ENCODE data around the gene GALNT6.

Gene GALNT6

GRCh38 chr12:51378749-51379148, 12.5 kb downstream of the GALNT6 start:
- DNase-seq = no peak

- no peak for DNase-seq
These were observed 13.9 kb downstream of the GALNT6 start for GRCh38 chr12:51377099-51377984.

- DNase-seq = no peak
These were observed 16.4 kb downstream of the GALNT6 start for GRCh38 chr12:51374856-51375255.

- DNase-seq = no peak
These were observed 16.8 kb downstream of the GALNT6 start for GRCh38 chr12:51374361-51374760.

GRCh38 chr12:51373187-51373586, 18.0 kb downstream of the GALNT6 start:
- DNase-seq = no peak

GRCh38 chr12:51372021-51372420, 19.2 kb downstream of the GALNT6 start:
- DNase-seq = no peak

- no peak for DNase-seq
These were observed 19.8 kb downstream of the GALNT6 start for GRCh38 chr12:51371295-51371953.

- no peak for DNase-seq
These were observed 20.5 kb downstream of the GALNT6 start for GRCh38 chr12:51370667-51371066.

- no peak for DNase-seq
These were observed 21.6 kb downstream of the GALNT6 start for GRCh38 chr12:51369581-51369980.

- DNase-seq = no peak
These were observed 22.3 kb downstream of the GALNT6 start for GRCh38 chr12:51368640-51369517.

GRCh38 chr12:51365276-51365675, 25.9 kb downstream of the GALNT6 start:
- DNase-seq = no peak

GRCh38 chr12:51364001-51364400, 27.2 kb downstream of the GALNT6 start:
- DNase-seq = no peak

- DNase-seq = no peak
These were observed 28.4 kb downstream of the GALNT6 start for GRCh38 chr12:51362747-51363342.

- DNase-seq = no peak
These were observed 28.9 kb downstream of the GALNT6 start for GRCh38 chr12:51362307-51362706.

- no peak for DNase-seq
These were observed 29.8 kb downstream of the GALNT6 start for GRCh38 chr12:51361161-51362016.

GRCh38 chr12:51360315-51360714, 30.9 kb downstream of the GALNT6 start:
- no peak for DNase-seq

GRCh38 chr12:51359851-51360250, 31.4 kb downstream of the GALNT6 start:
- no peak for DNase-seq

GRCh38 chr12:51358496-51358895, 32.7 kb downstream of the GALNT6 start:
- DNase-seq = no peak

GRCh38 chr12:51357374-51358047, 33.7 kb downstream of the GALNT6 start:
- DNase-seq = no peak

- DNase-seq = no peak
These were observed 39.2 kb downstream of the GALNT6 start for GRCh38 chr12:51351913-51352532.

GRCh38 chr12:51349026-51349425, 42.2 kb downstream of the GALNT6 start:
- DNase-seq = no peak

All from cerebellar nuclear complex (tissue), 1 donor.